Measurements from ENCODE around the gene TMEM252. TPM values are rescaled to one million over a fixed set of nuclear protein-coding genes. Genes with fewer than 3 reads are reported as not detected.

Gene TMEM252
- polyA plus RNA-seq, 2 of the 4 experiments (the other 2 are of a cell fraction): not detected

- WGBS (ENCODE audit: missing lambda C conversion rate): 9% methylated on average over 7 of the region's 7 CpGs
- Histone ChIP-seq H3K4me1 (no peaks in the 10 kb centered on the region), H3K27ac (no peak overlapping the region), H3K4me3 (no peak overlapping the region), H3K4me2 (no peak overlapping the region), H3K9me3 (no peaks in the 10 kb centered on the region)
- TF ChIP-seq HOXB13 (CRISPR knock-in tag; IDR thresholded peaks at IDR 0.05; ENCODE audit: low read depth): no peak
- no peak for TF ChIP-seq EP300 (IDR thresholded peaks at IDR 0.05)
- TF ChIP-seq RCOR1 (IDR thresholded peaks at IDR 0.05; ENCODE audit: low read depth, low read length): no peak
- DNase-seq (ENCODE audit: low read depth in 1 of 2, low spot score in 1 of 2) (no peak), ATAC-seq (no peak), FAIRE-seq (no peak)
- POLR2A ChIA-PET: no interaction called here
- CTCF ChIA-PET: interaction anchor here (1.0 to 1.2 kb wide), 2 partner anchors 10 to 151 kb away, joined by 3 read pairs; no protein-coding TSS in a partner anchor
Observed at GRCh38 chr9:68577774-68578591, 37.3 kb upstream of the TMEM252 start.

- ATAC-seq (no peak), FAIRE-seq (no peak), DNase-seq (ENCODE audit: low read depth in 1 of 2, low spot score in 1 of 2) (no peak)
- TF ChIP-seq CEBPB (IDR thresholded peaks at IDR 0.05): no peak
- no peak for TF ChIP-seq FOXS1 (CRISPR knock-in tag; IDR thresholded peaks at IDR 0.05)
- no peak for TF ChIP-seq POLR2A (IDR thresholded peaks at IDR 0.05; ENCODE audit: low read length)
- TF ChIP-seq RAD21 (conservative IDR thresholded peaks at IDR 0.05 in 1 of 2, IDR thresholded peaks at IDR 0.05 in 1 of 2): no peak
- no peak for TF ChIP-seq NR3C1 (IDR thresholded peaks at IDR 0.05)
- no peak for TF ChIP-seq CBX2 (IDR thresholded peaks at IDR 0.05; ENCODE audit: borderline replicate concordance, low read depth)
- TF ChIP-seq NPAS2 (CRISPR knock-in tag; IDR thresholded peaks at IDR 0.05; ENCODE audit: borderline replicate concordance): no peak
- no peak for TF ChIP-seq REST (IDR thresholded peaks at IDR 0.05)
- TF ChIP-seq TP53 (CRISPR knock-in tag; IDR thresholded peaks at IDR 0.05): no peak
- no peak for TF ChIP-seq CBX8 (IDR thresholded peaks at IDR 0.05)
- TF ChIP-seq KDM1A (IDR thresholded peaks at IDR 0.05; ENCODE audit: low read depth): no peak
- TF ChIP-seq HMGXB4 (CRISPR knock-in tag; IDR thresholded peaks at IDR 0.05; ENCODE audit: borderline replicate concordance): no peak
- ChIA-PET POLR2A (no interaction called here), CTCF (interaction anchor here (0.5 to 1.2 kb wide), 2 partner anchors 8 to 1684 kb away, joined by 4 to 5 read pairs; no protein-coding TSS in a partner anchor)
- Histone ChIP-seq H3K4me3 (no peak overlapping the region), H3K9me3 (no peaks in the 10 kb centered on the region), H3K4me1 (no peaks in the 10 kb centered on the region), H3K27ac (no peak overlapping the region), H3K4me2 (no peak overlapping the region)
- WGBS (ENCODE audit: missing lambda C conversion rate): 8% methylated on average over 5 of the region's 5 CpGs
Observed at GRCh38 chr9:68575817-68576216, 35.1 kb upstream of the TMEM252 start.

GRCh38 chr9:68574150-68574549 is 33.5 kb upstream of the TMEM252 start:
- ATAC-seq (0 out of 6 replicates have a peak, but pooled peaks of 1 of the 2 experiments have one; percentile 29), DNase-seq (ENCODE audit: low read depth in 1 of 2, low spot score in 1 of 2) (no peak), FAIRE-seq (no peak)
- Histone ChIP-seq H3K4me2 (no peak overlapping the region), H3K4me3 (no peak overlapping the region), H3K9me3 (no peaks in the 10 kb centered on the region), H3K4me1 (no peaks in the 10 kb centered on the region), H3K27ac (no peak overlapping the region)
- ChIA-PET CTCF (interaction anchor here (1.3 to 2.6 kb wide), 4 partner anchors 9 to 426 kb away, joined by 6 to 18 read pairs (median 8); no protein-coding TSS in a partner anchor), POLR2A (no interaction called here)
- TF ChIP-seq NR3C1 (IDR thresholded peaks at IDR 0.05): no peak
- no peak for TF ChIP-seq E2F6 (IDR thresholded peaks at IDR 0.05; ENCODE audit: borderline replicate concordance, low read depth)
- no peak for TF ChIP-seq CHD2 (IDR thresholded peaks at IDR 0.05; ENCODE audit: low read length, partially characterized antibody)
- TF ChIP-seq FOSL2 (IDR thresholded peaks at IDR 0.05): no peak
- TF ChIP-seq FOSL2 (CRISPR knock-in tag; IDR thresholded peaks at IDR 0.05): no peak
- TF ChIP-seq BCL3 (IDR thresholded peaks at IDR 0.05): no peak
- peak; percentile 18; the same call in 1 of the 3 replicates for TF ChIP-seq CTCF (IDR thresholded peaks at IDR 0.05)
- no peak for TF ChIP-seq CBX8 (IDR thresholded peaks at IDR 0.05)
- 0 out of 5 replicates have a peak, but pooled peaks of 1 of the 2 experiments have one; percentile 21 for TF ChIP-seq RAD21 (conservative IDR thresholded peaks at IDR 0.05 in 1 of 2, IDR thresholded peaks at IDR 0.05 in 1 of 2)
- WGBS (ENCODE audit: missing lambda C conversion rate): 1% methylated on average over 3 of the region's 3 CpGs
